SH-SY5Y (cell line): ENCODE data around the gene MELK.

Experiments
- GATA2 ChIP-seq: IDR thresholded peaks from 2 replicates; pipeline ENCODE4 v1.6.1; 2011; ENCODE audit warnings: mild to moderate bottlenecking, low read depth, low read length
- GATA3 ChIP-seq: IDR thresholded peaks from 2 replicates; pipeline ENCODE4 v1.6.1; 2011; ENCODE audit warnings: low read depth, mild to moderate bottlenecking, low read length, moderate library complexity

DNA sequence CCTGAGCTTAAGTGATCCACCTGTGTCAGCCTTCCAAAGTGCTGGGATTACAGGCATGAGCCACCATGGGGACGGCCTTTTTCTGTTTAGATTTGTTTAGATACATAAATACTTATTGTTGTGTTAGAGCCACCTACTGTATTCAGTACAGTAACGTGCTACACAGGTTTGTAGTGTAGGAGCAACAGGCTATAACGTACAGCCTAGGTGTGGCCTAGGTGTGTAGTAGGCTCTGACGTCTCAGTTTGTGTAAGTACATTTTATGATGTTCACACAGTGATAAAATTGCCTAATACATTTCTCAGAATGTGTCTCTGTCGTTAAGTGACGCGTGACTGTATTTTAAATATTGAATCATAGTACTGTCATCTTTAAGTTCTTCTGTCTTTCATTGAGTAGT lies 84.1 kb downstream of the MELK start:
- TF ChIP-seq GATA2 (no peak), GATA3 (no peak)
